Activated CD4-positive, CD25-positive, alpha-beta regulatory T cell (primary cell): ENCODE data around the gene TNFSF4.
"Not testable (repeated sequence)": the region's sequence is repeated elsewhere in the genome, so short reads cannot be mapped to it uniquely, and the experiment has no call there.

Source experiments
- DNase-seq, 4 experiments: peaks; one replicate each; lab custom pipeline; 2025; lab: John Stamatoyannopoulos, UW

TNFSF4 gene

GRCh38 chr1:173206816-173207568, at the start of gene TNFSF4:
TNFSF4 (minus strand) TSS chr1:173207331; CDS start chr1:173207176, 155 bp downstream.
- no peak for DNase-seq

- no peak for DNase-seq
Measured at GRCh38 chr1:173255214-173255813, 48.2 kb upstream of the TNFSF4 start.

- DNase-seq: no peak
Measured at GRCh38 chr1:173253046-173253445, 45.9 kb upstream of the TNFSF4 start.

- no peak for DNase-seq
Measured at GRCh38 chr1:173249349-173249748, 42.2 kb upstream of the TNFSF4 start.

GRCh38 chr1:173248247-173248940, 41.3 kb upstream of the TNFSF4 start:
- no peak for DNase-seq

GRCh38 chr1:173245892-173246291, 38.8 kb upstream of the TNFSF4 start:
- no peak for DNase-seq

GRCh38 chr1:173243300-173243699, 36.2 kb upstream of the TNFSF4 start:
- no peak for DNase-seq

- DNase-seq: no peak
Measured at GRCh38 chr1:173241528-173242347, 34.6 kb upstream of the TNFSF4 start.

GRCh38 chr1:173240609-173241008, 33.5 kb upstream of the TNFSF4 start:
- DNase-seq: no peak

- no peak for DNase-seq
Measured at GRCh38 chr1:173239058-173239457, 31.9 kb upstream of the TNFSF4 start.

- DNase-seq: no peak
Measured at GRCh38 chr1:173234899-173235298, 27.8 kb upstream of the TNFSF4 start.

GRCh38 chr1:173234434-173234833, 27.3 kb upstream of the TNFSF4 start:
- DNase-seq: not testable (repeated sequence)

- DNase-seq: not testable (repeated sequence)
Measured at GRCh38 chr1:173229031-173229430, 21.9 kb upstream of the TNFSF4 start.

GRCh38 chr1:173224949-173225348, 17.8 kb upstream of the TNFSF4 start:
- no peak for DNase-seq

GRCh38 chr1:173224280-173224892, 17.3 kb upstream of the TNFSF4 start:
- no peak for DNase-seq

- DNase-seq: no peak
Measured at GRCh38 chr1:173223031-173223380, 15.9 kb upstream of the TNFSF4 start.

GRCh38 chr1:173222149-173223030, 15.3 kb upstream of the TNFSF4 start:
- no peak for DNase-seq

- no peak for DNase-seq
Measured at GRCh38 chr1:173220157-173220556, 13.0 kb upstream of the TNFSF4 start.

- no peak for DNase-seq
Measured at GRCh38 chr1:173213665-173214064, 6.5 kb upstream of the TNFSF4 start.

- no peak for DNase-seq
Measured at GRCh38 chr1:173212952-173213491, 5.9 kb upstream of the TNFSF4 start.
